Motor neuron (in vitro differentiated cells): Measurements from ENCODE around the gene HMBS. TPM values are rescaled to one million over a fixed set of nuclear protein-coding genes. Genes with fewer than 3 reads are reported as not detected.
"Not testable (repeated sequence)": the region's sequence is repeated elsewhere in the genome, so short reads cannot be mapped to it uniquely, and the experiment has no call there.

Source experiments
- ATAC-seq, 8 experiments: fragments of 200-7000 bp; cut with Tn5 transposase; replicated peaks in 6 of 8; 2 replicates each; pipeline ENCODE4 v1.8.0; 2021; ENCODE audit warnings: mild to moderate bottlenecking in 8 of 8, moderate library complexity in 8 of 8
- H3K27ac ChIP-seq, 2 donors: fragments of 250-450 bp; sonication (Bioruptor Pico); 2 replicates each; pipeline ENCODE4 v1.9.0; 2021; ENCODE audit warnings: antibody characterized with exemption in 2 of 2, mild to moderate bottlenecking in 2 of 2, moderate library complexity in 1 of 2
- H3K4me1 ChIP-seq, 2 donors: fragments of 250-450 bp; sonication (Bioruptor Pico); replicated peaks in 1 of 2; 2 replicates each; pipeline ENCODE4 v1.6.1; 2021; ENCODE audit warnings: antibody characterized with exemption in 2 of 2, mild to moderate bottlenecking in 2 of 2, moderate library complexity in 1 of 2
- H3K4me3 ChIP-seq, 5 donors: fragments of 250-450 bp; sonication (Bioruptor Pico); 2 replicates each; pipeline ENCODE4 v1.9.0; 2021; ENCODE audit warnings: antibody characterized with exemption in 5 of 5, mild to moderate bottlenecking in 5 of 5, moderate library complexity in 4 of 5
- WGBS, 10 experiments: fragments of 450-650 bp; shearing (Covaris generic); methylation state at CpG; one replicate each; pipeline ENCODE4 v1.0.0; 2022; 5-methylcytosine and 5-hydroxymethylcytosine counted together
- in situ Hi-C, 9 experiments: fragments of 400-800 bp; cut with MboI; loops; one replicate each; pipeline ENCODE4 v1.15.0; 2021; ENCODE audit warnings: low sequenced_read_pairs in 9 of 9, low pct_unique_long_range_greater_than_20kb in 2 of 9; ENCODE audit not compliant: unreplicated experiment in 9 of 9
- total RNA-seq, 8 experiments: library from RNA; unstranded; fragments of 300-600 nt; gene quantifications; 2 replicates each; pipeline versions ENCODE4 v1.2.3 to v1.2.4, GENCODE V29; 2022

Gene HMBS
- total RNA-seq, 8 experiments from 2014 or later: 6.0 to 46.7 (median 16.1) TPM

DNA sequence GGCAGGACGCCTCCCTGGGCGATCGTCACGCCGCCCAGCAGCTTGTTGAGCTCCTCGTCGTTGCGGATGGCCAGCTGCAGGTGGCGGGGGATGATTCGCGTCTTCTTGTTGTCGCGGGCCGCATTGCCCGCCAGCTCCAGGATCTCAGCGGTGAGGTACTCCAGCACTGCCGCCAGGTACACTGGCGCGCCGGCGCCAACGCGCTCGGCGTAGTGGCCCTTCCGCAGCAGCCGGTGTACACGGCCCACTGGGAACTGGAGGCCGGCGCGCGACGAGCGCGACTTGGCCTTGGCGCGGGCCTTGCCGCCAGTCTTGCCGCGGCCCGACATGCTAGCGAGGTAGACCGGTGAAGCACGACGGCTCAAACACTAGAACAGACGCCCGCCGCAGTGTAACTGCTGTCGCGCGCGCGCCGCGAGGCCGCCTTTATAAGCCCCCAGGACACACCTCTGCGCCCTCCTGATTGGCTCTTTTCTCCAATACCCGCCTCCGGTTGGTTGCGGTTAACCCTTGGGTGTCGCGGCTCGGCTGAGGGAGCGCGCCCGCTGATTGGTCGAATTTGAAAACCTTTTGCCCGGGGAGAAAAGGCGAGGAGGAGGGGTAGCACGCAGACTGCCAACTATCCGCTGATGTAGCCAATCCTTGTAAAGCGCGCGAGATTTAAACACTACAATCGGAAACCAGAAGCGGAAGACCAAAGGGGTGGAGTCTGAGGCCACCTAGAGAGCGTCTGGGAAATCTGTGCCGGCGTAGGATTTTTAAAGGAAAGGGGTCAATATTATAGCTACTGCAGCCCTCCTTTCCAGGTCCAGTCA lies 10.6 kb downstream of the HMBS start:
- peak; percentile 82 to 91 (median 87) for ATAC-seq

DNA sequence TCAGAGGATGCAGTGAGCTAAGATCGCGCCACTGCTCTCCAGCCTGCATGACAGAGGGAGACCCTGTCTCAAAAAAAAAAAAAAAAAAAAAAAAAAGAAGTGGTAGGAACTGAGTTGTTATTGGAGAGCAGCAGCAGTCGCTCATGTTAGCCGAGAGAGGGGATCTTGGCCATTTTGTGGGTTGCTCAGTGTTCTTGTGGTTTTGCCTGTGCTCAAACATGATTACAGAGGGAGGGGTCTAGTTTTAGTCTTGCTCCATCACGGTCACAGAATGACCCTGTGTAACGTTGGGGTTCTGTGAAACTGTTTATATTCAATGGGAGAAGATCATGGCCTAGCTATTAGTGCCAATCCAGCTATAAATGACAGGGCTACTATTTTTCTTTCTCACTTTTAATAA lies 15.0 kb downstream of the HMBS start:
- Histone ChIP-seq H3K4me3 (peak overlapping the region in 1 of 5 donors; percentile 83), H3K27ac (no peak overlapping the region), H3K4me1 (peaks cover 28 to 34% of the 10 kb centered on the region in 2 donors)
- in situ Hi-C loops: loop anchor here in 2 of 9 experiments (10.0 to 25.0 kb wide), 2 partner anchors 235 to 238 kb away; partner anchors contain the start of genes RNF26 (in 2 of the 2), C1QTNF5 (in 1 of the 2) and MFRP (in 1 of the 2)
- 56 to 88% (median 77%) methylated on average over 2 to 6 of the region's 6 CpGs for WGBS, 10 experiments
- no peak for ATAC-seq

More for the DNA sequence above, 10.6 kb downstream of the HMBS start:
- in situ Hi-C loops: no loop called here
- peaks cover 19 to 24% of the 10 kb centered on the region in 2 donors for H3K4me1 ChIP-seq
- peak overlapping the region; percentile 48 to 89 for H3K27ac ChIP-seq
- 0 to 10% (median 0%) methylated on average over 2 to 27 of the region's 79 CpGs; no CpG with 5 or more reads in 2 of the 10 experiments for WGBS, 10 experiments
- peak overlapping the region; percentile 59 to 84 (median 70) for H3K4me3 ChIP-seq

DNA sequence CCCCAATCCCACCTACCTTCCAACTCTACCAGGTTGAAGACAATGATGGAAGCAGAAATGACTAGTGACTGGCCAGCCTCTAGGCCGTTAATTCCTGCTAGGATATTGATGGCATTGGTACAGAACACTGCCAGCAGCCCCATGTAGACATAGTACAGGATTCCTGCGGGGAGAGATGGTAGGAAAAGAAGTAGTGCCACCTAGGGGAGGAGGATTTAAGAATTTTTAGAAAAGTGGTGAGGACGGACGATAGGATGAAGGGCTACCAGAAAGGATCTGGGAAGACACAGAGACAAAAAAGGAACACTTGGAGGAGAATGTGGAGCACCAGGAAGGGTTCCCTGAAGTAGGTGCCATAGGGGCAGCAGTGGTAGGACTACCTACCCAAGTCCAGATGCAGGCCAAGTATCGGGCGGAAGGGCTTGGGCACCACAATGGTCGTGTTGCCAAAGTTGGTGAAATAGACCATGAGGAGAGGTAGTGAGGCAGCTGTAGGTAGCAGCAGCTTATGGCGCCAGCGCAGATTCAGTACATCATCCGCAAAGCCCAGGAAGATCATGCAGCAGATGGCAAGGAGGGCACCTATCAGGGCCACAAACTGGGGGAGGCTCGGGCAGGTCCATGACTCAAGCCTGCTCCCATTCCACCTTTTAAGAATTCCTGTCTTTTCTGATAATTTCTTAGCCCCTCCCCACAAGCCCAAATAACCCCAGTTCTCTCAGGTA lies 15.7 kb downstream of the HMBS start:
- Histone ChIP-seq H3K27ac (no peak overlapping the region), H3K4me3 (peak overlapping the region; percentile 68 to 95 (median 80)), H3K4me1 (peaks cover 28 to 37% of the 10 kb centered on the region in 2 donors)
- in situ Hi-C loops: loop anchor here in 2 of 9 experiments (10.0 to 25.0 kb wide), 2 partner anchors 234 to 237 kb away; partner anchors contain the start of genes RNF26 (in 2 of the 2), C1QTNF5 (in 1 of the 2) and MFRP (in 1 of the 2)
- ATAC-seq: no peak
- WGBS, 10 experiments: 17 to 53% (median 39%) methylated on average over 1 to 9 of the region's 11 CpGs

DNA sequence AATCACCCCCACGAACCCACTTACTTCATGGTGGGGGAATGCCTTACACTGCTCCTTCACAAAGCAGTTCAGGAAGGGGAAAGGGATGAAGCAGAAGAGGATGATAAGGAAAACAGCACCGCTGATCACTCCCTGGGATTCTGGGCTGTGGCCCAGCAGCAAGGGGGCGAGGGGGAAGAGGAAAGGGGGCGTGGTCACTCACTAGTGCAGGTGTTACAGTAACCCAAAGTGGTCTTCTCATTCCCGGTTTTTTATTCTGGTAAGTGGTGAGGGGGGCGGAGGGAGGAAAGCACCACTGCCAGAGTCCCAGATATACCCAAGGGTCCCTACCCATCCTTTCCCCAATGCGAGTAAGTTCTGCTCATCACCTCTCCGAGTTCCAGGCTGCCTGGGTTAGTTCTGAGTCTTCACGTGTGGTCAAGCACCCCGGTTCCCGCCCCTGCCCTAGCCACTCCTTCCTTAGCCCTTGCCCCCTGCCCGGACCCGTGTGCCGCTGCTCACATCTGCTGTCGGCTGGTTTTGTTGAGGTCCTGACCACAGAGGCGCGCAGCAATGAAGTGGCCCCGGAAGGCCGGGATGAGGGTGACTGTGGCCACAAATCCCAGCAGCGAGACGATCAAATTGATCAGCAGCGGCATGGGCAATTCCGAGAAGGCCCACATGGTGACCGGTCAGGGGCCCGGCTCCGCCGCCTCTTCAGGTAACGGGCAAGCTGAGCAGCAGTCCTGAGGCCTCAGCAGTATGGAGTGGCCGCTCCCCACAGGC lies 16.5 kb downstream of the HMBS start:
- Histone ChIP-seq H3K4me1 (peaks cover 31 to 39% of the 10 kb centered on the region in 2 donors), H3K4me3 (peak overlapping the region; percentile 68 to 95 (median 80)), H3K27ac (peak overlapping the region; percentile 99)
- 0 to 5% (median 0%) methylated on average over 1 to 5 of the region's 29 CpGs; no CpG with 5 or more reads in 3 of the 10 experiments for WGBS, 10 experiments
- in situ Hi-C loops: loop anchor here in 2 of 9 experiments (10.0 to 25.0 kb wide), 2 partner anchors 234 to 236 kb away; partner anchors contain the start of genes RNF26 (in 2 of the 2), C1QTNF5 (in 1 of the 2) and MFRP (in 1 of the 2)
- ATAC-seq: peak; percentile 4 to 36 (median 10)

DNA sequence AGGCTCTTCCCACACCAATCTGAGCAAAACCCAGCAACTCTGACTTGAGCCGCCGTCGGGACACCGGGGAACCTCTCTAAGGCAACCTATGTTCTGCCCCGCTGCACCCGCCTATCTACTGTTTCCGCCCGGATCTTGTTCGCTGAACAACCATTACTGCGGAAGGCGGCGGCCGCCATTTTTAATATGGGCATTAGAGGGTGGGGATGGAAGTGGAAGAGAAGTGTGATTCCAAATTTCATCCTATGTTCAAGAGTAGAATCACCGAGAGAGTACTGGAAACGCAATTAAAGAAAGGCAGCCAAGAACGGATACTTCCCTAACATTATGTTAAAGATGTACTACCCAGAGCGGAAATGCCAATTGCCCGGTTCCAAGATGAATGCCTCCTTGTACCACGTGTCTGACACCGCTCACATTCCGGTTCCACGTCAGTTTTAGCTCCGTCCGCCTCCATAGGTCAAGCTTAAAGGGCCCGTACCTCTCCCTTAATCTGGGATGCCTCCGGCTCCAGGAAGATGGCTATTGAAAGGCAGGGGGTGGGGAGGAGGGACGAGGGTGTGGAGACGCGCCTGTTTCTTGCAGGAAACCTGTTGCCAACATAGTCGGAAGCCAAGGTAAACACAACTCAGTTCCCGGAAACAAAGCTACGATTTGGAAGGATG lies 17.2 kb downstream of the HMBS start, which contains the start of gene DPAGT1:
TSS of gene DPAGT1 (minus strand) at position 95 of the 665 bp plus-strand sequence. CDS start 198 bp downstream, outside the sequence.
- Histone ChIP-seq H3K27ac (peak within 1 kb of the TSS; percentile 99), H3K4me3 (peak within 1 kb of the TSS; percentile 68 to 95 (median 80)), H3K4me1 (peaks cover 38 to 46% of the 10 kb centered on the region in 2 donors)
- 0 to 20% (median 0%) methylated on average over 1 to 12 of the region's 32 CpGs; no CpG with 5 or more reads in 1 of the 10 experiments for WGBS, 10 experiments
- in situ Hi-C loops: loop anchor here in 2 of 9 experiments (10.0 to 25.0 kb wide), 2 partner anchors 233 to 235 kb away; partner anchors contain the start of genes RNF26 (in 2 of the 2), C1QTNF5 (in 1 of the 2) and MFRP (in 1 of the 2)
- peak; percentile 81 to 88 (median 86) for ATAC-seq

DNA sequence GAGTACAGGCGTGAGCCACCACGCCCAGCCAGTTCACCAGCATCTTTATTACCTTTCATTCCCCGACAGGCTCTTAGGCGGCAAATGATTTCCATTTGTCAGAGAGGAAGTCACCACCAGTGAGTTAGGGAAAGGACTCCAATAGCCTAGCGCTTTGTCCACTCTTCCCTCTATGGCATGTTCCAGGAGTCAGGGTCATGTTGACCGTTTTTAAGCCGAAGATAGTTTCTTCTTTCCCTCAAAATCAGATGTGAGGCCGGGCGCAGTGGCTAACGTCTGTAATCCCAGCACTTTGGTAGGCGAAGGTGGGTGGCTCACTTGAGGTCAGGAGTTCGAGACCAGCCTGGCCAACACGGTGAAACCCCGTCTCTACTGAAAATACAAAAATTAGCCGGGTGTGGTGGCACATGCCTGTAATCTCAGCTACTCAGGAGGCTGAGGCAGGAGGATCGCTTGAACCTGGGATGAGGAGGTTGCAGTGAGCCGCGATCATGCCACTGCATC lies 18.5 kb downstream of the HMBS start:
- in situ Hi-C loops: loop anchor here in 2 of 9 experiments (10.0 to 25.0 kb wide), 2 partner anchors 232 to 234 kb away; partner anchors contain the start of genes RNF26 (in 2 of the 2), C1QTNF5 (in 1 of the 2) and MFRP (in 1 of the 2)
- H3K4me1 ChIP-seq: peaks cover 41 to 48% of the 10 kb centered on the region in 2 donors
- WGBS, 10 experiments: 89 to 97% (median 94%) methylated on average over 3 to 12 of the region's 18 CpGs; no CpG with 5 or more reads in 4 of the 10 experiments
- peak overlapping the region in 4 of 5 donors; percentile 77 to 95 (median 82) for H3K4me3 ChIP-seq
- not testable (repeated sequence) for ATAC-seq
- peak overlapping the region; percentile 99 for H3K27ac ChIP-seq

DNA sequence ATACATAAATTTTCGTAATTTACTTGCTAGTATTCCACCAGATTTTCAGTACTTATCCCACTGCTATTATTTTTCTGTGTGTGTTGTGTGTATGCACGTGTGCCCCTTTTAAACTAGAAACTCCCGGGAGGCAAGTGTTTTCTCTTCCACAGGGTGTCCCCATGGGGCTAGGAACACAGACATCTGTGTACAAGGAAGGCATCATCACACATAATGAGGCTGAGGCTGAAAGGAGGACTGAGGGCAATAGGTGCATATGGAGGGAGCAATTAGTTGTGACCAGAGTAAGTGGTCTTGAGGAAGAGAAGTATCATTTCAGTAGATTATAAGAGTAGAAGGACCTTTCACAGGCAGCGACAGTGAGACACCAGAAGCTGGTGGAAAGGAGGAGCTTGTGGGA lies 19.1 kb downstream of the HMBS start:
- in situ Hi-C loops: loop anchor here in 2 of 9 experiments (10.0 to 25.0 kb wide), 2 partner anchors 231 to 234 kb away; partner anchors contain the start of genes RNF26 (in 2 of the 2), C1QTNF5 (in 1 of the 2) and MFRP (in 1 of the 2)
- ATAC-seq: no peak
- 7 to 83% (median 41%) methylated on average over 1 to 4 of the region's 4 CpGs; no CpG with 5 or more reads in 3 of the 10 experiments for WGBS, 10 experiments
- Histone ChIP-seq H3K4me1 (peaks cover 47 to 53% of the 10 kb centered on the region in 2 donors), H3K27ac (peak overlapping the region; percentile 99), H3K4me3 (no peak overlapping the region)

DNA sequence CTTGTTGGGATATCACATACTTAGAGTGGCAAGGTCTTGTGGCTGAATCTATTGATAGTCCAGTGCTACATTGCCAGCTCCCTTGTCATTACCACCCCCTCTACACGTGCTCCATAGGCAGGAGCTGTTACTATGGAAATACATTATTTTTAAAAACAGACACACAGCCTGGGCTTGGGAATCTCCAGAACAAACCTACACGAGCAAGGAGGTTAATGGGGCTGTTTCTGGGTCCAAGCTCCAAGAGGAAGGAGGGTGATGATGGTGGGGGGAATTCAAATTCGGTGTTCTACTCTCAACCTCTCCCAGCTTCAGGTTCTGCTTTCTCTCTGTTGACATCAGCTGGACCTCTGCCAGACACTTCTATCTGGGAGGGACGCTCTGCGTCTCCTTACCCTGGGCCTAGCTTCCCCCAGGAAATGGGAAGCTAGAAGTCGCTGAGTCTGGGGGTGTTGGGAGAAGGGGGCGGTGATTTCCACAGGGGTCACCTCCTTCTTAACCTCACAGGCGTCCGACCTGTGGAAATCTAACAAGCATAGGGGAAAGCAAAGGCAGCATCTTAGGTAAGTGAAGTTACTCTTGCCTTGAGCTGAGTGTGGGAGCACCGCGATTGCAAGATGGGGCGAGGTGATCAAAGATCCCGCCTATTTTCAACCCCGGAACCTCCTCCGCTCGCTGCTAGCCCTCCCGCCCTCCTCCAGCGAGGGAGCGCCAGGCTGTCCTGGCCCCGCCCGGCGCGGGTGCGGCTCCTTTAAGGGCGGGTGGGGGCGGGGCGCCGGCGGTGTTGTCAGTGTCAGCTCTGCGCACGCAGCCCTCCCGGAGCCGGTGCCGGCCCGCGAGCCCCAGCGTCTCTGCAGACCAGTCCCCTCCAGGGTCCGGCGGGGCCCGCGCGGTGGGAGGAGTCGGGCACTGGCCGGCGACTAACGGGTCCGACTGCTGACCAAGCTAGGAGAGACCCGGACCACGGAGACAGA lies 22.2 kb downstream of the HMBS start, which contains the start of gene C2CD2L:
TSS of gene C2CD2L (plus strand) at position 781 of the 974 bp plus-strand sequence. CDS start 398 bp downstream, outside the sequence.
- in situ Hi-C loops: loop anchor here in 2 of 9 experiments (10.0 to 25.0 kb wide), 2 partner anchors 228 to 230 kb away; partner anchors contain the start of genes RNF26 (in 2 of the 2), C1QTNF5 (in 1 of the 2) and MFRP (in 1 of the 2)
- peak within 1 kb of the TSS; percentile 9 to 13 for H3K27ac ChIP-seq
- WGBS, 10 experiments: 0 to 33% (median 8%) methylated on average over 1 to 6 of the region's 49 CpGs; no CpG with 5 or more reads in 3 of the 10 experiments
- ATAC-seq: peak; percentile 70 to 78 (median 76)
- peaks cover 43 to 47% of the 10 kb centered on the region in 2 donors for H3K4me1 ChIP-seq
- peak within 1 kb of the TSS; percentile 60 to 93 (median 79) for H3K4me3 ChIP-seq

DNA sequence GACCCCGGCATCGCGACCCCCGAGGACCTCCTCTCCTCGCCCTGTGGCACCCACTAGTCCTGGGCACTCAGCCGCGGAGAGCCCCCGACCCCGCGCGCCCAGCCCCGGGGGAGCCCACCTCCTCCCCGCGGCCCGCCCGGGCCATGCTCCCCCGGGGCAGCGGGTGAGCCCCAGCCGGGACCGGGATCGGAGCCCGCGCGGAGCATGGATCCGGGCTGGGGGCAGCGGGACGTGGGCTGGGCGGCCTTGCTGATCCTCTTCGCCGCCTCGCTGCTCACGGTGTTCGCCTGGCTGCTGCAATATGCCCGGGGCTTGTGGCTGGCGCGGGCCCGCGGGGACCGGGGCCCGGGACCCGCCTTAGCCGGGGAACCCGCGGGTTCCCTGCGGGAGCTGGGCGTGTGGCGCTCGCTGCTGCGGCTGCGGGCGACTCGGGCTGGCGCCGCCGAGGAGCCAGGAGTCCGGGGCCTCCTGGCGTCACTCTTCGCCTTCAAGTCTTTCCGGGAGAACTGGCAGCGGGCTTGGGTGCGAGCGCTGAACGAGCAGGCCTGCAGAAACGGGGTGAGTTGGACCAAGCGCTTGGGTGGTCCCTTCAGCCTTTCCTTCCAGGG lies 23.0 kb downstream of the HMBS start:
- Histone ChIP-seq H3K4me3 (peak overlapping the region; percentile 60 to 93 (median 79)), H3K27ac (peak overlapping the region; percentile 6 to 11), H3K4me1 (peaks cover 43 to 47% of the 10 kb centered on the region in 2 donors)
- WGBS, 10 experiments: 0% methylated on average over 2 of the region's 65 CpGs; no CpG with 5 or more reads in 8 of the 10 experiments
- in situ Hi-C loops: loop anchor here in 2 of 9 experiments (10.0 to 25.0 kb wide), 2 partner anchors 227 to 230 kb away; partner anchors contain the start of genes RNF26 (in 2 of the 2), C1QTNF5 (in 1 of the 2) and MFRP (in 1 of the 2)
- ATAC-seq: peak in 3 of 8 experiments; percentile 23 to 34 (median 31)
